GM23338 (cell line): ENCODE data around the gene ZBTB22. TPM values are rescaled to one million over a fixed set of nuclear protein-coding genes. Genes with fewer than 3 reads are reported as not detected.
"Not testable (repeated sequence)": the region's sequence is repeated elsewhere in the genome, so short reads cannot be mapped to it uniquely, and the experiment has no call there.

ENCODE experiments used
- ATAC-seq: fragments of 200-7000 bp; cut with Tn5 transposase; 3 replicates; pipeline ENCODE4 v1.9.1; 2020
- DNase-seq: peaks from one replicate; pipeline ENCODE4 v3.0.0-alpha.2; 2015; ENCODE audit warnings: low spot score
- H2AFZ ChIP-seq: fragments of 200-600 bp; sonication (generic); 2 replicates; pipeline ENCODE4 v1.8.0; 2016; ENCODE audit warnings: antibody characterized with exemption, mild to moderate bottlenecking, moderate library complexity
- H3F3A ChIP-seq: fragments of 200-600 bp; sonication (generic); replicated peaks from 2 replicates; pipeline ENCODE4 v1.8.0; 2017; ENCODE audit warnings: antibody characterized with exemption, mixed run types, low read depth
- H3K27ac ChIP-seq: fragments of 200-600 bp; sonication (generic); 2 replicates; pipeline ENCODE4 v1.6.1; 2016; ENCODE audit warnings: low read depth
- H3K27me3 ChIP-seq: fragments of 200-600 bp; sonication (generic); 2 replicates; pipeline ENCODE4 v1.8.0; 2016; ENCODE audit warnings: mild to moderate bottlenecking, mixed run types, moderate library complexity; ENCODE audit not compliant: insufficient read depth
- H3K36me3 ChIP-seq: fragments of 200-600 bp; sonication (generic); 2 replicates; pipeline ENCODE4 v1.8.0; 2016; ENCODE audit warnings: mild to moderate bottlenecking; ENCODE audit not compliant: insufficient read depth
- H3K4me1 ChIP-seq: fragments of 200-600 bp; sonication (generic); 2 replicates; pipeline ENCODE4 v1.8.0; 2016; ENCODE audit warnings: mild to moderate bottlenecking, moderate library complexity; ENCODE audit not compliant: insufficient read depth
- H3K4me2 ChIP-seq: fragments of 200-600 bp; sonication (generic); 2 replicates; pipeline ENCODE4 v1.7.1; 2017; ENCODE audit warnings: mixed run types
- H3K4me3 ChIP-seq: fragments of 200-600 bp; sonication (generic); 2 replicates; pipeline ENCODE4 v1.6.1; 2016; ENCODE audit warnings: mixed run types
- H3K79me2 ChIP-seq: fragments of 200-600 bp; sonication (generic); replicated peaks from 2 replicates; pipeline ENCODE4 v1.8.0; 2017; ENCODE audit warnings: mild to moderate bottlenecking; ENCODE audit not compliant: insufficient read depth
- H3K9me2 ChIP-seq: fragments of 200-600 bp; sonication (generic); 2 replicates; pipeline ENCODE4 v1.8.0; 2017; ENCODE audit not compliant: insufficient read depth
- H4K20me1 ChIP-seq: fragments of 200-600 bp; sonication (generic); replicated peaks from 2 replicates; pipeline ENCODE4 v1.8.0; 2017; ENCODE audit warnings: mild to moderate bottlenecking; ENCODE audit not compliant: insufficient read depth
- H3K27ac Mint-ChIP-seq: 2 replicates; pipeline ENCODE4 v1.8.0; 2020; ENCODE audit warnings: inconsistent platforms, mild to moderate bottlenecking, moderate library complexity, mixed read lengths
- H3K27me3 Mint-ChIP-seq: 3 replicates; pipeline ENCODE4 v1.8.0; 2022; ENCODE audit warnings: low read depth, mild to moderate bottlenecking, moderate library complexity, mixed read lengths, inconsistent platforms; ENCODE audit not compliant: insufficient read depth, poor library complexity
- H3K36me3 Mint-ChIP-seq: 3 replicates; pipeline ENCODE4 v1.8.0; 2021; ENCODE audit warnings: low read depth, mild to moderate bottlenecking, inconsistent platforms, moderate library complexity, mixed read lengths
- H3K4me1 Mint-ChIP-seq: 3 replicates; pipeline ENCODE4 v1.8.0; 2020; ENCODE audit warnings: mild to moderate bottlenecking, inconsistent platforms, mixed read lengths
- H3K4me3 Mint-ChIP-seq: 3 replicates; pipeline ENCODE4 v1.8.0; 2021; ENCODE audit warnings: moderate library complexity, mild to moderate bottlenecking, inconsistent platforms, mixed read lengths
- H3K9me3 Mint-ChIP-seq: 3 replicates; pipeline ENCODE4 v1.8.0; 2020; ENCODE audit warnings: moderate library complexity, mild to moderate bottlenecking, inconsistent platforms, mixed read lengths
- EZH2 ChIP-seq: fragments of 200-600 bp; sonication (generic); IDR thresholded peaks from one replicate; pipeline ENCODE4 v1.8.0; 2017; ENCODE audit warnings: antibody characterized with exemption, mild to moderate bottlenecking, low read depth; ENCODE audit not compliant: unreplicated experiment
- EZH2phosphoT487 ChIP-seq: fragments of 200-600 bp; sonication (generic); IDR thresholded peaks from one replicate; pipeline ENCODE4 v1.8.1; 2018; ENCODE audit warnings: antibody characterized with exemption; ENCODE audit not compliant: unreplicated experiment
- NANOG ChIP-seq: IDR thresholded peaks from 2 replicates; pipeline ENCODE4 v1.6.1; 2016; ENCODE audit warnings: antibody characterized with exemption, borderline replicate concordance
- POLR2AphosphoS5 ChIP-seq: IDR thresholded peaks from 2 replicates; pipeline ENCODE4 v1.6.1; 2016; ENCODE audit warnings: antibody characterized with exemption, low read depth
- STAT1 ChIP-seq: IDR thresholded peaks from one replicate; pipeline ENCODE4 v1.6.1; 2016; ENCODE audit warnings: antibody characterized with exemption; ENCODE audit not compliant: unreplicated experiment
- ZNF331 ChIP-seq: fragments of 250-450 bp; sonication (Bioruptor Pico); IDR thresholded peaks from 2 replicates; pipeline ENCODE4 v1.5.0; 2020; ENCODE audit warnings: low read depth, mild to moderate bottlenecking, moderate library complexity
- polyA plus RNA-seq: library from polyadenylated mRNA; unstranded; fragments of >200 nt; fragmentation: Nextera tagmentation; extraction: Ambion mirVana; gene quantifications from 2 replicates; pipeline ENCODE4 v1.2.1, GENCODE V29; 2016
- total RNA-seq: library from RNA; depleted of rRNA; stranded (reverse); fragments of >200 nt; shearing (Covaris generic); gene quantifications from 2 replicates; pipeline ENCODE4 v1.2.3, GENCODE V29; 2014
- TF ChIP-seq, protein P1 (sequence below): IDR thresholded peaks from one replicate; pipeline ENCODE4 v1.6.1; 2018; ENCODE audit warnings: antibody characterized with exemption; ENCODE audit not compliant: unreplicated experiment
- TF ChIP-seq, protein P2 (sequence below): IDR thresholded peaks from 2 replicates; pipeline ENCODE4 v1.6.1; 2016; ENCODE audit warnings: antibody characterized with exemption
- TF ChIP-seq, protein P3 (sequence below), 2 experiments: fragments of 200-600 bp in 1 of 2; sonication (generic) in 1 of 2; conservative IDR thresholded peaks; 2 replicates each; pipeline versions ENCODE4 v1.5.1 to v1.6.1; 2016 to 2017; ENCODE audit warnings: antibody characterized with exemption in 2 of 2, low read depth in 2 of 2, mild to moderate bottlenecking in 2 of 2, moderate library complexity in 1 of 2

The ZBTB22 gene
- total and polyA plus RNA-seq, 2 experiments from 2014 or later = 3.9 to 7.7 TPM

DNA sequence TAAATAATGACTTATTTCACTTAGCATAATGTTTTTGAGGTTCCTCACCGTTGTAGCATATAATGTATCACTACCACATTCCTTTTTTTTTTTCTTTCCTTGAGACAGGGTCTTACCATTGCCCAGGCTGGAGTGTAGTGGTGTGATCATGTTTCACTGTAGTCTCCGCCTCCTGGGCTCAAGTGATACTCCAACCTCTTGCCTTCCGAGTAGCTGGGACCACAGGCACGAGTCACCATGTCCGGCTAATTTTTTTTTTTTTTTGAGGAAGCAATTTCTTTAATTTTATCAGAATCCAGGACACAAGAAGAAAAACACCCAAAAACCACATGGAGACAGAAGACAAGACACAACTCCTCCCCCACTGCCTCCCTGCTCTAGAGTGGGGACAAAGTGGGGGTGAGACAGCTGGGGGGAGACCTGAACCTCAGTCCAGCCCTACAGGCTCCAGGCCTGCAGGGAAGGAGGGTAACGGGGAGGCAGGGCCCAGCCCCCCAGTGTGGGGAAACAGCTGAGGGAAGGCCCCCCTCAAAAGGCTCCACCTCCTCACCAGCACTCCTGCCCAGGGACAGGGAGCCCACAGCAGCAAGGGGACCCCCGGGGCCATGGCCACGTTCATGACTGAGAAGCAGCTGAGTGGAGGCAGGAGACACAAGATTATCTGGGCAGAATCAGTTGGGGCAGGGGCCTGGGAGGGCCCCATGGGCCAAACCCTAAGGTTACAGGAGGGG is 47.1 kb upstream of the ZBTB22 start:
- not testable (repeated sequence) for H3K4me2 ChIP-seq, H4K20me1 ChIP-seq, H3K9me2 ChIP-seq, H3K27me3 Mint-ChIP-seq, H3K9me3 Mint-ChIP-seq, H3K36me3 ChIP-seq, H3K27ac ChIP-seq, H3F3A ChIP-seq, H3K79me2 ChIP-seq, H2AFZ ChIP-seq, H3K36me3 Mint-ChIP-seq, H3K27me3 ChIP-seq, H3K4me3 ChIP-seq, H3K4me1 ChIP-seq
- peak overlapping the region; percentile 64 for H3K27ac Mint-ChIP-seq
- DNase-seq = peak; percentile 79
- peaks cover 10% of the 10 kb centered on the region for H3K4me1 Mint-ChIP-seq
- H3K4me3 Mint-ChIP-seq = peak overlapping the region; percentile 41; the same call in 2 of the 3 replicates
- peak; percentile 97 for ATAC-seq
- 0 out of 2 replicates have a peak, but pooled peaks have one; percentile 31 for TF ChIP-seq POLR2AphosphoS5

DNA sequence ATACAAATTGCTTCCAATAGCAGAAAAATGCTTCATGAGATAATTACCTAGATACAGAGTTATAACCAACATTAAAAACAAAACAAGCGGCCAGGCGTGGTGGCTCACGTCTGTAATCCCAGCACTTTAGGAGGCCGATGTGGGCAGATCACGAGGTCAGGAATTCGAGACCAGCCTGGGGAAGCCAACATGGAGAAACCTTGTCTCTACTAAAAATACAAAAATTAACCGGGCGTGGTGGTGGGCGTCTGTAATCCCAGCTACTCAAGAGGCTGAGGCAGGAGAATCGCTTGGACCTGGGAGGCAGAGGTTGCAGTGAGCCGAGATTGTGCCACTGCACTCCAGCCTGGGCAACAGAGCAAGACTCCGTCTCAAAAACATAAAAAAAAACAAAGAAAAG is 45.9 kb upstream of the ZBTB22 start:
- not testable (repeated sequence) for H3K4me2 ChIP-seq, H3K9me2 ChIP-seq, H3K27me3 ChIP-seq, H3K27ac ChIP-seq, H3K27ac Mint-ChIP-seq, H3K4me3 ChIP-seq, DNase-seq, H3K36me3 ChIP-seq, H3K9me3 Mint-ChIP-seq, H3K79me2 ChIP-seq, H3K4me1 ChIP-seq, H3K4me3 Mint-ChIP-seq, ATAC-seq, H3F3A ChIP-seq, H3K27me3 Mint-ChIP-seq, H3K36me3 Mint-ChIP-seq, H4K20me1 ChIP-seq
- H2AFZ ChIP-seq = peak overlapping the region; percentile 74; the same call in 1 of the 2 replicates
- peaks cover 17% of the 10 kb centered on the region for H3K4me1 Mint-ChIP-seq

DNA sequence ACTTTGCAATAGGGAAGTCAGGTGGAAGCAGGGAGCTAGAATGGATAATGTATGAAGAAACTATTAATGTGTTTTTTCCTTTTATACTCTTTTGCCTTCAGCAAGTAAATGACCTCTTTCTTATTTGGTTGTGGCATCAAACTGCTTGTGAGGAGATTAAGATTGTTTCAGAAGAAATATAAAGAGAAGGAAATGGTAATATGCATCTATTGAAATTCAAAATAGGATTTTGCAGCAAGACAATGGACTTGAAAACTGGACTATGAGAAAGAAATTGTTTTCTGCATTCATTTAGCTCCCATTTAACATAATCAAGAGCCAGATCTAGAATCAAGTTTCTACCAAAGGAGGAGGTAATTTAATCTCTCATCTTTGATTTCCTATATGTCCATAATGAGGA is 41.8 kb upstream of the ZBTB22 start:
- ATAC-seq = no peak
- Mint-ChIP-seq H3K36me3 (peaks cover 6% of the 10 kb centered on the region; the same call in 2 of the 3 replicates), H3K9me3 (peaks cover 10% of the 10 kb centered on the region), H3K4me3 (no peak overlapping the region), H3K27me3 (peaks cover 12% of the 10 kb centered on the region), H3K4me1 (peaks cover 17% of the 10 kb centered on the region), H3K27ac (no peak overlapping the region)
- H3K27me3 ChIP-seq = no peaks in the 10 kb centered on the region
- H4K20me1 ChIP-seq = no peaks in the 10 kb centered on the region
- no peaks in the 10 kb centered on the region for H3F3A ChIP-seq
- no peak overlapping the region for H3K4me2 ChIP-seq
- no peaks in the 10 kb centered on the region for H3K9me2 ChIP-seq
- no peaks in the 10 kb centered on the region for H3K79me2 ChIP-seq
- H3K36me3 ChIP-seq = no peaks in the 10 kb centered on the region
- H2AFZ ChIP-seq = no peak overlapping the region
- H3K4me1 ChIP-seq = peaks cover 6% of the 10 kb centered on the region; the same call in 1 of the 2 replicates
- no peak for TF ChIP-seq EZH2
- no peak for TF ChIP-seq EZH2phosphoT487
- TF ChIP-seq NANOG = no peak
- TF ChIP-seq POLR2AphosphoS5 = no peak
- no peak for TF ChIP-seq ZNF331 (CRISPR knock-in tag)
- TF ChIP-seq, protein P1, sequence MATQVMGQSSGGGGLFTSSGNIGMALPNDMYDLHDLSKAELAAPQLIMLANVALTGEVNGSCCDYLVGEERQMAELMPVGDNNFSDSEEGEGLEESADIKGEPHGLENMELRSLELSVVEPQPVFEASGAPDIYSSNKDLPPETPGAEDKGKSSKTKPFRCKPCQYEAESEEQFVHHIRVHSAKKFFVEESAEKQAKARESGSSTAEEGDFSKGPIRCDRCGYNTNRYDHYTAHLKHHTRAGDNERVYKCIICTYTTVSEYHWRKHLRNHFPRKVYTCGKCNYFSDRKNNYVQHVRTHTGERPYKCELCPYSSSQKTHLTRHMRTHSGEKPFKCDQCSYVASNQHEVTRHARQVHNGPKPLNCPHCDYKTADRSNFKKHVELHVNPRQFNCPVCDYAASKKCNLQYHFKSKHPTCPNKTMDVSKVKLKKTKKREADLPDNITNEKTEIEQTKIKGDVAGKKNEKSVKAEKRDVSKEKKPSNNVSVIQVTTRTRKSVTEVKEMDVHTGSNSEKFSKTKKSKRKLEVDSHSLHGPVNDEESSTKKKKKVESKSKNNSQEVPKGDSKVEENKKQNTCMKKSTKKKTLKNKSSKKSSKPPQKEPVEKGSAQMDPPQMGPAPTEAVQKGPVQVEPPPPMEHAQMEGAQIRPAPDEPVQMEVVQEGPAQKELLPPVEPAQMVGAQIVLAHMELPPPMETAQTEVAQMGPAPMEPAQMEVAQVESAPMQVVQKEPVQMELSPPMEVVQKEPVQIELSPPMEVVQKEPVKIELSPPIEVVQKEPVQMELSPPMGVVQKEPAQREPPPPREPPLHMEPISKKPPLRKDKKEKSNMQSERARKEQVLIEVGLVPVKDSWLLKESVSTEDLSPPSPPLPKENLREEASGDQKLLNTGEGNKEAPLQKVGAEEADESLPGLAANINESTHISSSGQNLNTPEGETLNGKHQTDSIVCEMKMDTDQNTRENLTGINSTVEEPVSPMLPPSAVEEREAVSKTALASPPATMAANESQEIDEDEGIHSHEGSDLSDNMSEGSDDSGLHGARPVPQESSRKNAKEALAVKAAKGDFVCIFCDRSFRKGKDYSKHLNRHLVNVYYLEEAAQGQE = no peak
- TF ChIP-seq, protein P2, sequence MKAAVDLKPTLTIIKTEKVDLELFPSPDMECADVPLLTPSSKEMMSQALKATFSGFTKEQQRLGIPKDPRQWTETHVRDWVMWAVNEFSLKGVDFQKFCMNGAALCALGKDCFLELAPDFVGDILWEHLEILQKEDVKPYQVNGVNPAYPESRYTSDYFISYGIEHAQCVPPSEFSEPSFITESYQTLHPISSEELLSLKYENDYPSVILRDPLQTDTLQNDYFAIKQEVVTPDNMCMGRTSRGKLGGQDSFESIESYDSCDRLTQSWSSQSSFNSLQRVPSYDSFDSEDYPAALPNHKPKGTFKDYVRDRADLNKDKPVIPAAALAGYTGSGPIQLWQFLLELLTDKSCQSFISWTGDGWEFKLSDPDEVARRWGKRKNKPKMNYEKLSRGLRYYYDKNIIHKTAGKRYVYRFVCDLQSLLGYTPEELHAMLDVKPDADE = no peak
- TF ChIP-seq, protein P3, sequence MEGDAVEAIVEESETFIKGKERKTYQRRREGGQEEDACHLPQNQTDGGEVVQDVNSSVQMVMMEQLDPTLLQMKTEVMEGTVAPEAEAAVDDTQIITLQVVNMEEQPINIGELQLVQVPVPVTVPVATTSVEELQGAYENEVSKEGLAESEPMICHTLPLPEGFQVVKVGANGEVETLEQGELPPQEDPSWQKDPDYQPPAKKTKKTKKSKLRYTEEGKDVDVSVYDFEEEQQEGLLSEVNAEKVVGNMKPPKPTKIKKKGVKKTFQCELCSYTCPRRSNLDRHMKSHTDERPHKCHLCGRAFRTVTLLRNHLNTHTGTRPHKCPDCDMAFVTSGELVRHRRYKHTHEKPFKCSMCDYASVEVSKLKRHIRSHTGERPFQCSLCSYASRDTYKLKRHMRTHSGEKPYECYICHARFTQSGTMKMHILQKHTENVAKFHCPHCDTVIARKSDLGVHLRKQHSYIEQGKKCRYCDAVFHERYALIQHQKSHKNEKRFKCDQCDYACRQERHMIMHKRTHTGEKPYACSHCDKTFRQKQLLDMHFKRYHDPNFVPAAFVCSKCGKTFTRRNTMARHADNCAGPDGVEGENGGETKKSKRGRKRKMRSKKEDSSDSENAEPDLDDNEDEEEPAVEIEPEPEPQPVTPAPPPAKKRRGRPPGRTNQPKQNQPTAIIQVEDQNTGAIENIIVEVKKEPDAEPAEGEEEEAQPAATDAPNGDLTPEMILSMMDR (conservative IDR thresholded peaks at IDR 0.05; ENCODE audit: low read depth in 2 of 2) = no peak
- no peak for TF ChIP-seq STAT1
- no peak overlapping the region for H3K4me3 ChIP-seq
- DNase-seq = no peak
- no peak overlapping the region for H3K27ac ChIP-seq
